HCEC 1CT (cell line): ENCODE data around the gene CAPN5.
"Not testable (repeated sequence)": the region's sequence is repeated elsewhere in the genome, so short reads cannot be mapped to it uniquely, and the experiment has no call there.

ENCODE experiments used
- DNase-seq: peaks from one replicate; pipeline ENCODE4 v3.0.0-alpha.2; 2017

Gene CAPN5

GRCh38 chr11:77085652-77086051 lies 18.9 kb downstream of the CAPN5 start:
- DNase-seq = no peak

GRCh38 chr11:77086521-77087472 lies 20.0 kb downstream of the CAPN5 start:
- DNase-seq = no peak

GRCh38 chr11:77087723-77088225 lies 21.0 kb downstream of the CAPN5 start:
- no peak for DNase-seq

GRCh38 chr11:77088236-77089003 lies 21.6 kb downstream of the CAPN5 start:
- DNase-seq = no peak

- no peak for DNase-seq
Measured at GRCh38 chr11:77089004-77089545, 22.3 kb downstream of the CAPN5 start.

- DNase-seq = no peak
Measured at GRCh38 chr11:77090046-77090372, 23.2 kb downstream of the CAPN5 start.

GRCh38 chr11:77090373-77091111 lies 23.8 kb downstream of the CAPN5 start:
- no peak for DNase-seq

- peak; percentile 67 for DNase-seq
Measured at GRCh38 chr11:77091146-77091940, 24.6 kb downstream of the CAPN5 start.

GRCh38 chr11:77092382-77092781 lies 25.6 kb downstream of the CAPN5 start:
- DNase-seq = no peak

GRCh38 chr11:77093056-77093891 lies 26.5 kb downstream of the CAPN5 start:
- DNase-seq = no peak

- no peak for DNase-seq
Measured at GRCh38 chr11:77093987-77094840, 27.4 kb downstream of the CAPN5 start.

- no peak for DNase-seq
Measured at GRCh38 chr11:77094841-77095365, 28.1 kb downstream of the CAPN5 start.

- no peak for DNase-seq
Measured at GRCh38 chr11:77095551-77096490, 29.1 kb downstream of the CAPN5 start.

GRCh38 chr11:77096591-77097019 lies 29.8 kb downstream of the CAPN5 start:
- DNase-seq = no peak

GRCh38 chr11:77097180-77097579 lies 30.4 kb downstream of the CAPN5 start:
- not testable (repeated sequence) for DNase-seq

GRCh38 chr11:77100166-77101042 lies 33.6 kb downstream of the CAPN5 start:
- DNase-seq = no peak

GRCh38 chr11:77101043-77101537 lies 34.3 kb downstream of the CAPN5 start:
- no peak for DNase-seq
